Activated CD4-positive, CD25-positive, alpha-beta regulatory T cell treated with anti-CD3 and anti-CD28 coated beads, Interleukin-2, amount 50 U/mL, for 24 hours (primary cell): ENCODE data around the gene SETDB2.

Experiments
- ATAC-seq, 2 donors: fragments of 150-1000 bp; cut with Tn5 transposase; one replicate each; pipeline ENCODE4 v1.10.0; 2021; ENCODE audit warnings: mild to moderate bottlenecking in 1 of 2, moderate library complexity in 1 of 2

The SETDB2 gene

DNA sequence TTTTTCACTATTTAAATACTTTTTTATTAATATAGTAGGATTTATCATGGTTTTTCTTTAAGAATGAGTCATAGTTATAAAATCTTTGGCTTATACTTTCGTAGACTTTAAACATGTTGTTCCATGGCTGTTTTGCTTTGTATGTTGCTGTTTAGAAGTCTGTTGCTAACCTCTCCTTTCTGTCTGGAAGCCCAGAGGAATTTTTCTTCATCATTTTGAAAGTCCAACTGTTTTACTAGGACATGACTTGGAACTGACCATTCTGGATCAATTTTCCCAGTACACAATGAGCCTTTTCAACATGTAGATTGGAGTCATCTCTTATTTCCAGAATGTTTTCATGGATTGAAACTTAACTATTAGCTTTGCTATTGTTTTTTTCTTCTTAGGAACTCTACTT, 8.1 kb upstream of the SETDB2 start:
- no peak for ATAC-seq

DNA sequence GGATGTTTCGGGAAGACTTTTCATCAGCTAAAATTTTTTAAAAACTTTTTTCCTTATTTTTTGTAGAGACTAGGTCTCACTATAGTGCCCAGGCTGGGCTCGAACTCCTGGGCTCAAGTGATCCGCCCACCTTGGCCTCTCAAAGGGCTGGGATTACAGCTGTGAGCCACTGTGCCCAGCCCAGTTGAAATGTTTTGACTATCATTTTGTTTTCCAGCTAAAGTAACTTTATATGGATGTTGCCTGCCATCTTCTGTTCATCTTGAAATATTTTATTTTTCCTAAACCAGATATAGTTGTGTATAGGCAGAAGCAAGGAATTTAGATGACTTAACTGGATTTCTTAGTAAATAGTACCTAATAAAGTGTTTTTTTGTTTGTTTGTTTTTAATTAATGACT, 7.2 kb upstream of the SETDB2 start:
- no peak for ATAC-seq

DNA sequence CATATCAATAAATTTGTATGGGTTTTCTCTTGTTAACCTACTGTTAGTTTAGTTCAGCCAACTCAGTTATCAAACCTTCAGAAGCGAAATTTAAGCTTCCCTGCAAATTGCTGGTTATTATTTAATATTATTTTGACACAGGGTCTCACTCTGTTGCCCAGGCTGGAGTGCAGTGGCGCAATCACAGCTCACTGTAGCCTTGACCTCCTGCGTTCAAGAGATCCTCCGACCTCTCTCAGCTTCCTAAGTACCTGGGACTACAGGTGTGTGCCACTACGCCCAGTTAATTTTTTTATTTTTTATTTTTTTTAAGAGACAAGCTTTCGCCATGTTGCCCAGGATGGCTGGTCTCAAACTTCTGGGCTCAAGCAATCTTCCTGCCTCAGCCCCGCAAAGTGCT, 6.4 kb upstream of the SETDB2 start:
- ATAC-seq, result no peak

DNA sequence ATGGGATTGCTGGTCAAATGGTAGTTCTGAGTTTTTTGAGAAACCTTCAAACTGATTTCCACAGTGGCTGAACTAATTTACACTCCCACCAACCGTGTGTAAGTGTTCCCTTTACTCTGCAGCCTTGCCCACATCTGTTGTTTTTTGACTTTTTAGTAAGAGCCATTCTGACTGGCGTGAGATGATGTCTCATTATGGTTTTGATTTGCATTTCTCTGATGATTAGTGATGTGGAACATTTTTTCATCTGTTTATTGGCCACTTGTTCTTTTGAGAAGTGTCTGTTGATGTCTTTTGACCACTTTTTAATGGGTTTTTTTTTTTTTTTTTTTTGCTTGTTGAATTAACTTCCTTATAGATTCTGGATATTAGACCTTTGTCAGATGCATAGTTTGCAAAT, 4.5 kb upstream of the SETDB2 start:
- no peak for ATAC-seq

DNA sequence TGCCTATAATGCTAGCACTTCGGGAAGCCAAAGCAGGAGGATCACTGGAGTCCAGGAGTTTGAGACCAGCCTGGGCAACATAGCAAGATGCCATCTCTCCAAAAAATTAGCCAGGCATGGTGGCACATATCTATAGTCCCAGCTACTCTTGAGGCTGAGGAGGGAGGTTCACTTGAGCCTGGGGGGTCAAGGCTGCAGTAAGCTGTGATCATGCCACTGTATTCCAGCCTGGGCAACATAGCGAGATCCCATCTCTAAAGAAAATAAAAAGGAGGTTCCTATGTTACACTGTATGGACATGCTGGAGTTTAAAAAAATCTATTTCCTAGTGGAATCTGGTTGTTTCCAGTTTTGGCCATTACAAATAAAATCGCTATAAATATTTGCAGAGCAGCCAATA, 2.8 kb upstream of the SETDB2 start:
- ATAC-seq, result no peak

DNA sequence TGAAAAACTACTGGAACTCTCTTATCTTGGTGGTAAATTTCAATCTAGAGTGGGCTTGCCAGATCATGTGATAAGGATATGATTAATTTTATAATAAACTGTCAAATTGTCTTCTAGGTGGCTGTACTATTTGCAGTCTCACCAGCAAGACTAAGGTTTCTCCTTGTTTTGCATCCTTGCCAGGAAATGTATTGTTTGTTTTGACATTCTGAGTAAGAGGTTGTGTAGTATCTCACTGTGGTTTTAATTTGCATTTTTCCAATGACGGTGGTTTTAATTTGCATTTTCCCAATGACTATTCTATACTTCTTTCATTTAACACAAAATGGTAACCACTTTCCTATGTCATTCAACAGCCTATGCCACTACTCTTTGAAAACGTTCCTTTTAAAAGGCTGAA, 2.2 kb upstream of the SETDB2 start:
- ATAC-seq, result no peak

DNA sequence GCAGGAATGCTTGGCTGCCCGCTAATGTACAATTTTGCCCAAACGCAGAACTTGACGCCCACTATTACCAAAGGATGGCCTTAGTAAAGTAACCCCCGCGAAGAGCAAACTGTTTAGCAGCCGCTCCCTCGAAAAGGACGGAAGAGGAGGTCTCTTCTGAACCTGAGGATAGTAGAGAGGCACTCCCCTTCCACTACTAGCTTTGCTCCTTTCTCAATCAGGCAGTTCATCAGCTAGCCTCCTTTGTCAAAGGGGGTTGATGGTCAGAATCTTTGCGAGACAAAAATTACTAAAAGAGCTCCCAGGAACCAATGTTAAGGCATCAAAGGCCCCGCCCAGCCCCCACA, 744 bp upstream of the SETDB2 start:
- ATAC-seq, result no peak

DNA sequence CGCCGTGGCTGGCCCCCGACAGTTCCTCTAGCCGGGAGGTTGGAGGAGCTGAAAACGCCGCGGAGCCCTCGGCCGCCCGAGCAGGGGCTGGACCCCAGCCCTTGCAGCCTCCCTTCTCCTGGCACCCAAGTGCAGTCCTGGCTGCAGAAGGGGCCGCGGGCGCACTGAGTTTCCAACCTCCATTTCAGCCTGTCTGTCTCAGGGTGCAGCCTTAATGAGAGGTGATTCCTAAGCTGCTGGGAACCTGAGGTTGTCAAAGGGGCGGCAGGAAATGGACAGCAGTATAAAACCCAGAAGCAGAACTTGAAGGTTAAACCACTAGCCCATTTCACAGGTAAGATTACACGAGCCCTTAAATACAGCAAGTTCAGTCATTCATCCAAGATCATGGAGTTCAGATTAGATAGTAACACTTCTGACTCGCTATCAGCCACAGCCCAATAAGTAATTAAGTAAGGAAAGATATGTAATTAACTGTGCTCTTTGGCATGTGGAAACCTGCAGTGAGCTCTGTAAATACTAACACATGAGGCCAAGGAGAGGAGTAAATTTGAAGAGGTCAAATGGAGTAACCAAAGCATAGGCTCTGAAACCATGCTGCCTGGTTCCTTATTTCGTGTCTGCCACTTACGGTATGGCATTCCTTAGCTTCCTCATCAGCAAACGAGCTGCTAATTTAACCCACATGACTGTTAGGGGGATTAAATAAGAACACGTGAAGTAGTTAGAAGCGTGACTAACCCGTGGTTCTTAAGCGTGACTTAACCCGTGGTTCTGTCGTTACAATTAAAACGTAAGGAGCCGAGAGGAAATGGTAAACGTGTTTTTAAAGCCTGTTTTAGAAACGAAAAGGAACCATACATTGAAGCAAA, 686 bp downstream of the SETDB2 start:
- ATAC-seq, result peak; percentile 3 to 6

DNA sequence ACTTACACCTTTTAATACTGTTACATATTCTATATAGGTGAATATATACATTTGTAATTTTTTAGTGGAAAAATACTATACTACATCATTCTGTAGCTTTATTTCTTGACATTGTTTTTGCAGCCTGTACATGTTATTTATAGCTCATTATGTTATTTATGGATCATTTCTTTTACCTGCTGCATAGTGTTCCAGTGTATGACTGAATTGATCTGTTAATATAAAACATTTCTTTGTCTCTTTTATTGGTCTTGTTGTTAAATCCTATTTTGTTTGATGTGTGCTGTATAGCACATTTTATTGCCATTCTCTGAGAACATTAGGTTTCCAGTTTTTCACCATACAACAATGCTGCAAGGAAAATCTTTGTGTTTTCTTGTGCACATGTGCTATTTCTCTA, 2.4 kb downstream of the SETDB2 start:
- ATAC-seq, result no peak

DNA sequence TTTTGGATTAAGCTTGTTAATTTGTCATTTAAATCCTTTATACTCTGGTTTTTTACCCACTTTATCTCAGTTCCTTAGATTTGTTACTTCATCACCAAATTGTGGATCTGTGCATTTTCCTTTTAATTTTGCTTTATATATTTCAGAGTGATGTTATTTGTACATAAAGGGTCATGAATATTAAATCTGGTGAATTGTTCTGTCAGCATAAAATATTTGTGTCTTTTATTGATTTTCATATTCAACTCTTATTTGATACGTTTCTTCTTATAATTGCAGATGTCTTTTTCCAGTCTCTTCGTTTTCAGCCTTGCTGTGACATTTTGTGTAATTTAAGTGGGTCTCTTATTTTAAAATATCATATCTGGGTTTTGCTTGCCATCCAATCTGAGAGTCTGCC, 4.7 kb downstream of the SETDB2 start:
- ATAC-seq, result no peak

DNA sequence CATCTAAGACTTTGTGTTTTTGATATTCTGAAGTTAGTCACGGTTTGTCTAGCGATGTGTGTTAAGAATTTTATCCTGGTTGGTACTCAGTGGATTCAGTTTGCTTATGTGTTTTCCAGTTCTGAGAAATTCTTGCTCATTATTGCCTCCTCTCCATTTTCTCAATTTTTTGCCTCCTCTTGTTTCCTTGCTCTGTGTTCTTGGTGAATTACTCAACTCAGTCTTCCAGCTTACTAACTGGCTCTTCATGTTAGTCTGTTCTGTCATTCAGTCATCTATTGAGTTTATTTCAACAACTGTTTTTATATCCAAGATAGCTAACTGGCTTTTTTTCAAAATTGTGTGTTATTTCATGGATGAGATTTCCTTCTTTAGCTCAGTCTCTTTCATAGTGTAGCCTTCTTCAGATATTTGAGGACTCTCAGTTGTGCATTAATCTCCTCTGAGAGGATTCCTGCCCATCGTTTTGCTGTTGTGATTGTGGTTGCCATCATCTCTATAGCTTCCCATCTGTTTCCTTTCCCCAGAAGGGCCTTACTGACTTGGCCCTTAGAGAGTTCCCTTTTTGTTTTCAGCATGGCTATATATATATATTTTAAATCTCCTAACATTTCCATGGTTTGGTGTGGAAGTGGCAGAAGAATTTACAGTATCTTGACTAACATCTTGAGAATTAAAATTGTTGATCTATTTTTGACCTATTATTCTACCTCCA, 6.2 kb downstream of the SETDB2 start:
- ATAC-seq, result no peak

DNA sequence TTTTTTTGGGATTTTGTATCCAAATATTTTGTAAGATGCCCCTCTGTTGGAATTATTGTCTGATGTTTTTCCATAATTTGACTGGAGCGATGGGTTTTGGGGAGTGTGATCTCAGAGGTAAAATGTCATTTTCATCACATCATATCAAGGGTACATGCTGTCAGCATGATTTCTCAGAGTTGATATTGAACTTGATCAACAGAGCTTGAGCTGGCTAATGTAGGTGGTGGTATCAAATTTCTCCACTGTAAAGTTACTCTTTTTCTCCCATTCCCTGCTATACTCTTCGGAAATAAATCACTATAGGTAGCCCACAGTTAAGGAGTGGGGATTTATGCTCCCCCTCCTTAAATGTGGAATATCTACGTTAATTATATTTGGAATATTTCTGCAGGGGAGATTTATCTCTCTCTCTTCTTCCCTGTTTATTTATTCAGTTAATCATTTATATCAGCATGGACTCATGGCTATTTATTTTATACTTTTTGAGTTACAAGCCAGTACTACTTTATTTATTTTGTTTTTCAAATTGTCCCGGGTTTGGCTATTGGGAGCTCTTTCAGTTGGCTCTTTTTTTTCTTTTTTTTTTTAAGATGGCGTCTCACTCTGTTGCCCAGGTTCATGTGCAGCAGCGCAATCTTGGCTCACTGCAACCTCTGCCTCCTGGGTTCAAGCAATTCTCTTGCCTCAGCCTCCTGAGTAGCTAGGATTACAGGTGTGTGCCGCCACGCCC, 8.8 kb downstream of the SETDB2 start:
- ATAC-seq, result no peak

DNA sequence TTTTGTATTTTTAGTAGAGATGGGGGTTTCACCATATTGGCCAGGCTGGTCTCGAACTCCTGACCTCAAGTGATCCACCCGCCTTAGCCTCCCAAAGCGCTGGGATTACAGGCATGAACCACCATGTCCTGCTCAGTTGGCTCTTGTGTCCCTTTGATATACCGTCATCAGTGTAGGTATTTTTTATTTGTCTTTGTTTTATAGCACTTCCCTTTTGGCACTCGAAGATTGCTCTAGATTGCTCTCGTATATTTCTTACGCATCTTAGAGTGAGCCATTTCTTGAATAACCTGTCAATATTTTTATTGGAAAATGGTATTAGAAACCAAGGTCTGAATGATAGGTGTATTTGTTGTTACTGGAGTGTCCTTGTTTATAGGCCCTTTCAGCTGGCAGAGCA, 9.4 kb downstream of the SETDB2 start:
- no peak for ATAC-seq

DNA sequence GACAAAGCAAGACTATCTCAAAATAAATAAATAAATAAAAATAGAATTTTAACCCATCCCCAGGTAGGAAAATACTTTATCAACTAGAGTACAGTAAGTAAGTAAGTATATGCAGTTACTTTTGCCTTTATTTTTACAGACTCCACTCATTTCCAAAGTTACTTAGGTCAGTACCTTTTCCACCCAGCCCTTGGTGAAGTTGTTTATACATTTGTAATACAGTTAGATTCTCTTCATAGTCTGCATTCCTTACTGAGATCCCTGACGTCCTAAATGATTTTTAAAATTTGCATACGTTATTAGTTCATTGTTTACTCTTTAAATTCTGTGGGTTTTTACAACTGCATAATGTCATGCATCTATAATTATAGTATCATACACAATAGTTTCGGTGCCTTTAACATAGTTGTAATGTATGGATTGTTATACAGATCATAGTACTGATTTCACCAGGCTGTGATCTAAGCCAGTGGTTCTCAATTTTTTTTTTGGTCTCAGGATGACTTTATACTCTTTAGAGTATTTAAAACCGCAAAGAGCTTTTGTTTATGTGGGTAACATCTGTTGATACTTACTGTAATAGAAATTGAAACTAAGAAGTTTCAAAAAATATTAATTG, 10.4 kb downstream of the SETDB2 start:
- ATAC-seq, result peak; percentile 98 to 99

DNA sequence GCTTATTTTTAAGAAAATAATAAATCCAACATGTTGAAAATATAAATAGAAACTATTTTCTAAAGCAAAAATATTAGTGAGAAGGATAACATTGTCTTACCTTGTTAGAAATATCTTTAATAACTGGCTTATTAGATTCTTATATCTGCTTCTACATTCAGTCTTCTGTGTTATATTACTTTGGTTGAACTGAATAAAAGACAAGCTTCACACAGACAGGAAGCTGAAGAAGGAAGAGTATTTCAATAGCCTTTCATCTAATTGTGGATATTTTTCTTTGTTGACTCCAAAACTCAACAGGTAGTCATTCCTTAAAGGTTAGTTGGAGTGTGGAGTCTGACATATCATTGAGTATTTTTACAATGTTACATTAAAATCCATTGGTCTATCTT, 10.9 kb downstream of the SETDB2 start:
- ATAC-seq, result no peak

DNA sequence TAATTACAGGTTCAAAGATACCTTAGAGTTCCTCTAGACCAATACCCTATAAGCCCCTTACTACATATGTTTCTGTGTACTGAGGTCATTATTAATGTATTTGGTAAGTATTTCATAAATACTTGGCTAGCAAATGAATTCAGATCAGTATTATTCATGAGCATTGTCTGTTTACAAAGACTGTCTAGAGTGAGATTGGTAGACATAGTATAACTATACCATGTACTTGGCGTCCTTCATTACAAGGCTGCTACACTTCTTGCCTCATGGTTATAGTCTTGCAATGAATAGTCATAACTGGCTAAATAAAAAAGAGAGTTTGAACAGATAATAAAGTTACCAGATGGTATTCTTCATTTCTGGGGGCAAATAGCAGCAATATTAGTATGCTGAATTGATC, 12.1 kb downstream of the SETDB2 start:
- ATAC-seq, result no peak

DNA sequence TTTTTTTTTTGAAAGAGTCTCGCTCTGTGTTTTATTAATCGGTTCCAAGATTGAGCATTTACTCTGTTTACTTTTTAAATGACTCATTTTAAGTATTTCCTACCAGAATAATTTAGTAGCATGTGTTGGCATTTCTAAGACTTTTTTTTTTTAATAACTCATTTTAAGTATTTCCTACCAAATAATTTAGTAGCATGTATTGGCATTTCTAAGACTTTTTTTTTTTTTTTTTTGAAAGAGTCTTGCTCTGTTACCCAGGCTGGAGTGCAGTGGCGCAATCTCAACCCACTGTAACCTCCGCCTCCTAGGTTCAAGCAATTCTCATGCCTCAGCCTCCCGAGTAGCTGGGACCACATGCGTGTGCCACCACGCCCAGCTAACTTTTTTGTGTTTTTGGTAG, 13.1 kb downstream of the SETDB2 start:
- no peak for ATAC-seq

DNA sequence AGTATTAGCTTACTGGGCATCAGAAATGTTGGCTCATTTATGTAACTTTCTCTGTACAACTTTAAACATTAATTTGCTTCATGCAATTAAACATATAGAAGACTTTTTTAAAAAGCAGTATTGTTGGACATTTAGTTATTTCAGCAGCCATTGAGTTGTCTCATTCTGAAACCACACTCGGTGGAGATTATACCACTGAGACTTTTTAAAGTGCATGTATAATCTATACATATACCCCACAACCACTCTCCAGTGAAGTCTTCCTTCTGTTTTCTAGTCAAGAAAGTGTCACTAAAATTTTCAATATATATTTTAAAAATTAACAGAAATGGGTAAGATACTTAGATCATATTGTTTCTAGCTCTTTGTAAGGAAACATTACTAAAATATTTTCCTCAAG, 15.5 kb downstream of the SETDB2 start:
- no peak for ATAC-seq

DNA sequence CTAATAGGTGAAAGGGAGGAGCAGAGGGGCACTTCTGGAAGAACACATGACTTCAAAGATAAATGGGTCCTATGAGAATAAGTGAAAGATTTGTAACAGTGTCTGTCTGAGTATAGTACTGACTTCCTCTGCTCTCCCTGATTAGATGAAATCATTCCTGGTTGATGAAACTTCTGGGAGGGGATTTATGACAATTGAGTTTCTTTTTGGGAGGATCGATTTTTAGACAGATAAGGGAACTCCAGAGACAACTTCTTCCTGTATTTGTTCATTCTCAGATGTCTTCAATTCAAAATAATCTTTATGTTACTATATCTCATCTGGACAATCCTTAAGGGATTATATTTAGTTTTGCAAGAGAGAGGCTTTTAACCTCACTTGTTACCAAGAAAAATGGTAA, 20.0 kb downstream of the SETDB2 start:
- ATAC-seq, result no peak

DNA sequence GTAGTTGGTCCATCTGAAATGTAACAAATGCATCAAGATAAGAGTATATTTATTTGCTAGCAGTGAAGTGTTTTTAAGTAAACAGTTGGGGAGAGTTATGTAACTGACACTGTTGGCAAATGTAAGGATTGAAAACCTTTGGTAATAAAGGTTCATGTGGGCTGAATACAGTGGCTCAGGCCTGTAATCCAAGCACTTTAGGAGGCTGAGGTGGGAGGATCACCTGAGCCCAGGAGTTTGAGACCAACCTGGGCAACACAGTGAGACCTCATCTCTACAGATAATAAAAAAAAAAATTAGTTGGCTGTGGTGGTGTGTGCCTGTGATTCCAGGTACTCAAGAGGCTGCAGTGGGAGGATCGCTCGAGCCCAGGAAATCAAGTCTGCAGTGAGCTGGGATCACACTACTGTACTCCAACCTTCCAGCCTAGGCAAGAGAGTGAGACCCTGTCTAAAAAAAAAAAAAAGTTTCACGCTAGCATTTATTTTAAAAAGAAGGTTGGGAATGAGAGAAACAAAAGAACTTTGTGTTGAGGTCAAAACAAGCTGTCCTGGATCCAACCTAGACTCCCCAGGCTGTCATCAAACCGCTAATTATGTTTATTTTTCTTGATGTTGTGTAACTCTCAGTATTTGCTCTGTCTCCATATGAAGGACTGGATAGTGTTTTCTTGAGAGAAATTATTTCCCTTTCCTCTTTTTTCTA, 20.7 kb downstream of the SETDB2 start:
- no peak for ATAC-seq

DNA sequence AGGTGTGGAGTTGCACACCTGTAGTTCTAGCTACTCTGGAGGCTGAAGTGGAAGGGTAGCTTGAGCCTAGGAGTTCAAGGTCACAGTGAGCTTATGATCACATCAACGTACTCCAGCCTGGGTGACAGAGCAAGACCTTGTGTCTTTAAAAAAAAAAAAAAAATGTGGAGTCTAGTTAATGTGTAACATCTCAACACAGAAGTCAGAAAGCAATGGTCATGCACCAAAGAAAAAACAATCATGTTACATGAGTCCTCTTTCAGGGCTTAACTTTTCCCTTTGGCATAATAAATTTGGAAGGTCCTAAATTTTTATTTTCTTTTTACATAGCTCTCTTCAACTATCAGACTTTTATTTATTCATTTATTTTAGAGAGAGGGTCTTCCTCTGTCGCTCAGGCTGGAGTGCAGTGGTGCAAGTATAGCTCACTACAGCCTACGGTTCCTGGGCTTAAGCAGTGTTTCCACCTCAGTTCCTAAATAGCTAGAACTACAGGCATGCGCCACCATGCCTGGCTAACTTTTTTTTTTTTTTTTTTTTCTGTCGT, 22.3 kb downstream of the SETDB2 start:
- ATAC-seq, result no peak

DNA sequence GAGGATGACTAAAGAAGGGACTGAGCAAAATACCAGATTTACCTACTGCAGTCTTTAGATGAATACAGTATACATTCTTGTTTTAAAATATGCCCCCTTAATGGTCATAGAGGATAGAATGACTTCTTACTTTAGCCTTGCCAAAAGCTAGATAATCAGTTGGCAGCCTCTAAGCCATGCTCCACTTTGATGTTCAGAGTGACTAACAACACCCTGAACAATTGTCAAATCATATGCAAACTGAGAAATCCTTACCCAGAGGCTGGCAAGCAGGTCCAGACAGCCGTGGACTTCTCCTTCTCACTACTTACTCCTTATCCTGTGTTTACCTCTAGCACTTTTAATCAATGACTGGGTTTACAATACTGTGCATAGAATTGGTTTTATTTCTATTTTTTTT, 28.1 kb downstream of the SETDB2 start:
- no peak for ATAC-seq
